Measurements from ENCODE around the gene CASD1. TPM values are rescaled to one million over a fixed set of nuclear protein-coding genes. Genes with fewer than 3 reads are reported as not detected.

Gene CASD1
- total RNA-seq, 1 donor from 2014 or later = 13.9 TPM

DNA sequence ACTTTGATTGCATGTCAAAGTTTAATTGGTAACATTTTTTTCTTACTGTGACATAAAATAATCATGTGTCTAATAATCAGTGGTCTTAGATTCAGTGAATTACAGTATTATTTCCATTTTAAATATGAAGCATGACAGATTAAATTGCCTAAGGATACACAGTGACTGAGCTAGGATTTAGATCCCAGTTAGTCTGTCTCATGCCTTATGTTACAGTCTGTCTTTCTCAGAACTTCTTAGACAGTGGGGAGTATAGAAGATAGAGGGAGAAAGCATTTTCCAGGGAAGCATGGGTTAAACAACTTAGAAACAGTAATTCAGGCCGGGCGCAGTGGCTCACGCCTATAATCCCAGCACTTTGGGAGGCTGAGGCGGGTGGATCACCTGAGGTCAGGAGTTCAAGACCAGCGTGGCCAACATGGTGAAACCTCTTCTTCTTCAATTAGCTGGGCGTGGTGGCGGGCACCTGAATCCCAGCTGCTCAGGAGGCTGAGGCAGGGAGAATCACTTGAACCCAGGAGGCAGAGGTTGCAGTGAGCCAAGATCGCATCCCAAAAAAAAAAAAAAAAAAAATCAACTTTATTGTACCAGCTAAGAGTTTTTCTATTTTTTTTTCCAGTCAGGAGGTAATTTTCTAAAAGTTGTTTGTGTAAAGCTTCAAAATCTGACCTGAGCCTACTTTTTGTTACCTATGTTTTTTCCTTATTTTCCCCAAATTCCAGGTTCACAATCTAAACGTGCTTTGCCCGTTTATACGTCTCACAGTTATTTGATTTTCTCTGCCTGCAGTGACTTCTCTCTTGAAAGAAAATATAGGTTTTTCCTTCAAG is 3.3 kb downstream of the CASD1 start:
- DNase-seq (ENCODE audit: low read depth in 2 of 2) = no peak

DNA sequence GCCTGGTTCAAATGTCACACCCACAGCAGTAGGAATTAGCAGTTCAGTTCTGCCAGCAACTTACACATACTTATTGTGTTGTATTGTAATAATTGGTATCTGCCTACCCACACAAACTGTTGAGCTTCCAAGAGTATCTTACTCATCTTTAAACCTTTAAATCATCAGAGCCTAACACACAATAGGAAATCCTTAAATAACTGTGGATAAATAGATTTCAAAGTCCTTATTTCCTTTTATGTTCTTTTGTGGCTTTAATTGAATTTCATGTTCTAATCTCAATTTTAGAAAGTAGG is 3.9 kb downstream of the CASD1 start:
- no peak for DNase-seq (ENCODE audit: low read depth in 2 of 2)

DNA sequence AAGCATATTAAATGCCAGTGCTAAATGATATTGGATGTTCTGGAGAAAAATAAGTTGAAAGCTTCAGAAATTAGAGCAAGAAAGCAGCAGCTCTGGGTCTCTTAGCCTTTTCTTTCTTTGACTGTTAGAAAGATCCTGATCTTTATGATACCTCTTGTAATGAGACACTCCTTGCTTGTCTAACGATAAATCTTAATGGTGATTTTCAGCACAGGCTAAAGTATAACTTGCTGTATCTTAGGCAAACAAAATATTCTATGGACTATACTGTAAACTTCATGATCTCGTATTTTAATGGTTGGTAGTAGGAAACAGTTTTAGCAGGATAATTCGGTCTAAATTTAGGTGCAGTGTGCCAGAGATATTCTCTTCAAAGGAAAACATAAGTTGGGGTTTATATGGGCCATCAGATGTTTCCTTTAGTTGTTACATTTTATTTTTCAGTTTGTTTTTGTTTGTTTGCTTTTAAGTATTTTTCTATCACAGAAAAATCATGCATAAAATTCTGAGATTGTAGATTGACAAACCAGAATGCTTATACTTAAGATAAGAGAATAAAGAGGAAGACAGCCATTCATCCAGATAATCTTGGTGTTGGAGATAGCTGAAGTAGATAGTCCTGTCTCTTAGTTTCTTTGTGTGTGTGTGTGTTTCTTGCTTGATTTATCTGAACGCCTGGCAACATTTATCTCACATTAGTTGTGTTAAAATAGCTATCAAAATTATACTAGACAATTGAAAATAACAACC is 4.7 kb downstream of the CASD1 start:
- DNase-seq (ENCODE audit: low read depth in 2 of 2) = no peak

DNA sequence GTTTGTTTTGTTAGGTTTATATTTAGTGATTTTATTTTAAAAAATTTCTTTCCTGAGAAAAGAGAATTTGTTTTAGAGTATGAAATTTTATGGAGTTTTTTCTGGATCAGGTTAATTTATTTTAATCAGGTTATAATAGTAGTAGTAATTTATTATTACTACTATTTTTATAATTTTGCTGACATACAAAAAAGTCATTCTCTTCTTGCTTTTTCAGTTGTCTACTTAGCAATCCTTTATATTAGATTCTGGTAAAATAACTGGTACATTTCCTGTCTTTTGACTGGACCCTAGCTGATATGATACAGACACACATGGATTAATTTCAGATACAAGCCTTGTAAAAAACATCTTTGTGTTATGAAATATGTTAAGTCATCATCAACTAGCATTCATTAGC is 5.3 kb downstream of the CASD1 start:
- DNase-seq (ENCODE audit: low read depth in 2 of 2) = no peak

DNA sequence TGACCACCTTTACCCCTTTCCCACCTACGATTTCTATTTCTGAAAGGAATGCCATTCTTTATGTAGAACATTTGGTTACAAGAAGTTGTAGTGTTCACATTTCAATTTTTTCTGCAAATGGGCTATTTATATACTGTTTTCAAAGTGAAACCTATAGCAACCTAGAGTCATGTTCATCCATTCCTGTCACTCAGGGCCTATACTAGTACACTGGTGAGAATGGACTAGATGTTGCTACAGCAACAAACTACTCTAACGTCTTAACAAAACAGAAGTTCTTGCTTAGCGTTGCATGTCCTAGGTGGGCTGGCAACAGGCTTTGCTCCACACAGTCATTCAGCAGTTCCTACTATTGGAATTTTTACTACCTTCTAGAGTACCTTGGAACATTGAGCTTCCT is 16.3 kb downstream of the CASD1 start:
- DNase-seq (ENCODE audit: low read depth in 2 of 2) = no peak

DNA sequence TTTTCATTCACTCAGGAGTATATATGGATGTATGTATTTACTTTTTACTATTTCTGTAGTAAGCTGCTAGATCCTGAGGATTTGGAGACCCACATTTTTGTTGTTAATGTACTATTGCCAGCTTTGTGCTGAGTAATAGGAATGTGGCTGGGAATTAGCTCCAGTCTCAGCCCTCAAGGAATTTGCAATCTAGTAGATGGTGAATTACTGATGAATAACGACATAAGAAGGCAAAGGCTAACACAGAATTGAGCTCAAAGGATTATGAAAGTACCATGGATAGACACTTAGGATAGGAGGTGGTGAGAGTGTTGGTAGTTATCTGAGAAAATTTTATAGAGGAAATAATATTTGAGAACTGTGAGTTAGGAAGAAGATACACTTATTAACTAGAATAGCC is 19.9 kb downstream of the CASD1 start:
- no peak for DNase-seq (ENCODE audit: low read depth in 2 of 2)

DNA sequence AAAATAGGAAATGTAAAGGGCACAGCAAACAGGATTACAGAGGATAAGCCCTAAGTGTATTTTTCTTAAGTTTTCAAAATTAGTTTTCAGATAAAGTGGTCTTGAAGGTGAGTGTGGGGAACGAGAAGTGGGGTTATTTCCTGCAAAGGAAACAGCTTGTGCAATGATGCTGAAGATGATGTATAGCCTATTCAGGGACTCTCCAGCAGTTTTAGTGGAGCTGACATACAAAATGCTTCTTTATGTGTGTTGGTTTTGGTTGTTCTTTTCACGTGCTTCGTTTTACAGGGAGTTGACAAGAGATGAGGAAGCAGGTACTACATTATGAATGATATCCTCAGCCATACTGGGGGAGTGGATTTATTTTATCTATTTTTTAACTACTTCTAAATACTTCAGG is 20.5 kb downstream of the CASD1 start:
- no peak for DNase-seq (ENCODE audit: low read depth in 2 of 2)

DNA sequence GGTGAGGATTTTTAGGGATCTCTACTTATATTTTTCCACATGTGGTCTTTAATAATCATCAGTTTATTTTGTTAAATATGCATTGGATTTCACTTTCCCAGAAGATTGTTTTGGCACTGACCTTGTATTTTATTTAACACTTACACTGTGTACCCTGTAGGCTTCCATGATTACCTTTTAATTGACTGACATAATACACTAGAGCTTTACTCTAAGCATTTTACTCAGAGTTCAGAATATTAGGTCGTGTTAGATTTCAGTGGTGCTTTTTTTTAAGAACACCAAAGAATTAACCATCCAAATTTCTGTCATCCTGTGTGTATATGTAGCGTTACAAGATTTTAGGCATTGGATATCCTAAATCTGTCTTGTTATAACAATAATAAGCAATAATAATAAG is 23.1 kb downstream of the CASD1 start:
- DNase-seq (ENCODE audit: low read depth in 2 of 2) = no peak

DNA sequence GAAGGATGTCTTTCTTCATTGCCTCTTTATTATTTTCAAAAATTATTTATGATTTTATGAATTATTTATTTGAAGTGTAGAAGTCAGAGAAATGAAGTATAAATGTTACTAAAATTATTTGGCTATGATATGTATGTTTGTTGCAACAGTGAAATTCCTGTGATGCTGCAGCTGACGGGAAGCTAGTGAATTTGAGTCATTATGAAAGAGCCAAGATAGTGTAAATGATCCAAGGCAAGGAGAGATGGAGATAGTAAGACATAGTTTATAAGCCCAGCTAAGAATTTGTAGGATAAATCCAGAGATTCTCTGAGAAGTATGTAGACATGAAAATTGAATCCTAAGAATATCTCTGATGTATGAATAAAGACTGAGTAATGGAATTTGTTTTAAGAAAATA is 30.8 kb downstream of the CASD1 start:
- no peak for DNase-seq (ENCODE audit: low read depth in 2 of 2)

DNA sequence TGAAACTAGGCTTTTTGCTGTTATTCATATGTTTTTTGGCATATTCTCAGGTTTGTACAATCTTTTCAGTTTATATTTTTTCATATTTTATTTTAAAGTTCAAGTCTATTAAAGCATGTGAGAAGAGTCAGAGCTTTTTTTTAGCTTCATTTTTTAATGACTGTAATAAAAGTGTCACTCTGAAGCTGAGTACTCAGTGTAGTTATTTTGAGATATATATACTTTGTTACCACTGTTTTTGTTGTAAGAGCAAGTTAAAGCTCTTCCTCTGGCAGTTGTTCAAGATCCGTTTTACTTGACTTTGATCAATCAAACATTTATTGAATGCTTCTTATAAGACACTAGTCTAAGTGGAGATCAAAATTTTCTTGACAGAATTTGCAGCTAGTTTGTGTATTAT is 37.5 kb downstream of the CASD1 start:
- peak in 1 of 2 donors; percentile 18 for DNase-seq (ENCODE audit: low read depth in 2 of 2)

DNA sequence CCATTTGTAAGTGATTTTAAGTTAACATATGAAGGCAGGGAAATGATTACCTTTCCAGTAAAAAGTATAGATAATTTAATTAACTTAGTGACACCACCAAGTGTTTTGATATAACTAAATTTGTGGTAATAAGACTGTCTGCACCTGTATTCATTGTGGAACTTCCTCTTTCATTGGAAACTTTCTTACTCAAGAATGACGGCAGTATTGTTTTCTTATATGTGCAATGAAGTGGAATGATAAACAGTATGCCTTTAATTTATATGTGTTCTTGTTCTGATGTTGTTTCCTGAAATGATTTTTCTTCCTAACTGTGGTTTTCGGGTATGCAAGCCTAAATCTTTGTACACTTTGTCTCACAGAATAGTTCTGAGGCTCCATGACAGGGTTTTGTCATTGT is 46.4 kb downstream of the CASD1 start:
- no peak for DNase-seq (ENCODE audit: low read depth in 2 of 2)

DNA sequence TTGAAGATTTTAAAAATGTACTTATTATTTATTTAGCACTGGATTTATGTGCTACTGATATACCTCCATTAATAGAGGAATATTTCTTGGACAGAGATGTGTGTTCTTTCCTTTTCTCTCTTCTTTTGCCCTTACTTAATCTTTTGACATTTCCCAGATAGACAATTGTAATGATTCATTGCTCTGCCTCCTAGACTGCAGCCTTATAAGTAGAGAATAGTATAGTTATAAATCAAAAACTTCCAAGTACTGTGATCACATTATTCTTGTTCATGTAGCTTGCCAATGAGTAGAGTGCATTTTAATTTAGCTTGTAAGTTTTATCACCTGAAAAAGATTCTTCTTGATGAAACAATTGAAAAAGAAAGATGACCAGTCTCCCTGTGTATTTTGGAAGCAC is 47.6 kb downstream of the CASD1 start:
- DNase-seq (ENCODE audit: low read depth in 2 of 2) = no peak

DNA sequence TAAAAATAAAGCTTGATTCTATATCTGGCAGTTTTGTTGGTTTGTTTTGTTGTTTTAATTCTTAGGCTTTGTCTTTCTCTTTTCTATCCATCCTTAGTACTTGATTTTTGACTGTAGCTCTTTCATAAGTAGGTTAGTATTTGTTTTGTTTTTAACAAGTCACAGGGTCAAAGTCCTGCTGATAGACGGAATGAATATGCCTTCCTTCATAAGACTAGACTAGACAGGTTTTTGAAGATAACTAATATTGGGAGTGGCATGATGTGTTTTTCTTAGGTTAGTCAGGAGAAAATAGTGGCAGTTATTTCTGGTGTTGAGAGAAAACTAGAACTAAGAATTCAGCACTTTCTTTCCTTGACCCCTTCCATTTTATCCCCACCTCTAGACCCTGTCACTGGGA is 50.4 kb downstream of the CASD1 start:
- no peak for DNase-seq (ENCODE audit: low read depth in 2 of 2)

DNA sequence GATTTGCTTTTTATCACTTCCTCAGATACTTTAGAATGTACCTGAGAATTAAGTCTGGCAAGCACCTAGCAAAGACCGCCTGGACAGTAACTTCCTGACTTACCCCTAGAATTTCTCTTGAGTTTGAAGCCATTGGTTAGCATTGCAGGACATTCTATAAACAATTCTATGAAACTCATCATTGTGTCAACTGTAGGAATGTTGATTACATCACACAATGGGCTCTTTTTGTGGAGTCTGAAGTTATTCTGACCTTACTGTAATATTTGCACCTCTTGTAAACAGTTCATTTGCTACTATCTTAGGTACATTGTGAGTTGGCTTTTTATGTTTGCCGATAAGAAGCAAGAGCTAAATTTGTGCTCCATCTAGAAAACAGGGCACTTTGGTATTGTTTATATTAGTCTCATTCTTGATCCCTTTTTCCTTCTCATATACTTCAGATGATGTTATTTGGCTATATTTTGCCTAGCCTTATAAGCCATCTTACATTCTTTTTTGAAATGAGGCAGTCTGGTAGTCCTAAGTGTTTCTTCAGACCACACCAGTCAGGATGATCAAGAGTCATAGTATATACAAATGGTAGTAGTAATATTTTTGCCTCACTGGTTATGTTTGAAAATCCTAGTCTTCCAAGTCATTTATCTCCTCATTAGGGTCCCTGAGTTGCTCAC is 52.4 kb downstream of the CASD1 start:
- no peak for DNase-seq (ENCODE audit: low read depth in 2 of 2)

DNA sequence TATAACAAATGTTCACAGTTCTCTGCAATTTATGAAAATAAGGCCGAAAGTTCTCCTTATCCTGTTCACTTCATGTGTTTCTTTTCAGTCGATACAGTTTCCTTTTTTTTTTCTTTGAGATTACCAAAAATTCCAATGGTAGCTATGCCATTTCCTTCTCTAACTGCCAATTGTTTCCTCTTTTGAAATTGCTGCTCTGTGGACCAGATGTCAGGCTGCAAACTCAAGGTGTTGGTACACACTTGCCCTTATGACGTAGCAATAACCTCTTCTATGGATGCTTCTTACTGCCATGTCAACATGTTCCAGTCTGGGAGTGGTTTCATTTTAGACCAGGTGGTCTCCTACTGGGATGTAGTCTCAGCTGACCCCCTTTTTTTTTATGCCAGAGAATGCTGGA is 52.9 kb downstream of the CASD1 start:
- peak in 1 of 2 donors; percentile 37 for DNase-seq (ENCODE audit: low read depth in 2 of 2)

DNA sequence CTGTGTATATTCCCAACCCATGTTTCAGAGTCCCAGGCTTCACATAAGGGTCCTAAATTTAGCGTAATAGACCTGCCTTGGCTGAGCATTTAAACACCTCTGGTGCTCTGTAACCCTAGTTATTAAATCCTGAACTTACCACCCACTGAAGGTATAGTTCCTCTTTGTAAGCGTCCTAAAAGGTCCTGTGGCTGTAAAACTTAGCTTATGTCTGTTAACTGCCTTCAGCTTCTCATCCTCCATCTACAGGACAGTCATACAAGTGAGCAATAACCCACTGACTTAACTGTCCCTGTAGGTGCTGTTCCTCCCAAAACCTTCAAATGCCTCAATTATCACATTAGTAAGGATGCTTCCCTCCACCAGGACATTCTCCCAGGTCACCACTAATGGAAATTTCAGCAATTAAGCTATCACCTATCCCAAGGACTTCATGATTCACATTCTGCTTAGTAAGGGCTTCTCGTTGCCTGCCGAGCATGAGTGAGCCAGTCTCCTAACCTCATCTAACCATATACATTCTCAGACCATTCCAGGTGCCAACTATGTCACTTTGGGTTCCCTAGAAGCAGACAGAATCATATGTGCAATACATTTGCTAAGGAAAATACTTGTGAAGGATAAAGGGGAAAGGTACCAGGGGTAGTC is 55.8 kb downstream of the CASD1 start:
- no peak for DNase-seq (ENCODE audit: low read depth in 2 of 2)

DNA sequence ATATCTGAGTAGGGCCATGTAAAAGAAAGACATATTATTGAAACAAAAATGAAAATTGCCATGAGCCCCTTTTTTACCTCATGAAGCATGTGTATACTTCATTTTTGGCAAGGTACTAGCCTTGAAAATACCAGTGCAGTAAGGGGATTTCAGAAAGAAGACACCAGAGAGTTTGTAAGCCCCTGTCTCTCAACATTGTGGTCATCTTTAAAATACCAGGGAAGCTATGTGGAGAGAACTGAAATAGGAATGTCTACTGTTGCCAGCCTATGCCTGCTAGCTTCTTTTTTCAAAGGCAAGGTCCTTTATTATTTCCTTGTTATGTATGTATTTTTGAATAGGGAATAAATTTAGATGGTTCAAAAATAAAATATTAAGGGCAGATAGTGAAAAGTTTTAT is 57.8 kb downstream of the CASD1 start:
- no peak for DNase-seq (ENCODE audit: low read depth in 2 of 2)

DNA sequence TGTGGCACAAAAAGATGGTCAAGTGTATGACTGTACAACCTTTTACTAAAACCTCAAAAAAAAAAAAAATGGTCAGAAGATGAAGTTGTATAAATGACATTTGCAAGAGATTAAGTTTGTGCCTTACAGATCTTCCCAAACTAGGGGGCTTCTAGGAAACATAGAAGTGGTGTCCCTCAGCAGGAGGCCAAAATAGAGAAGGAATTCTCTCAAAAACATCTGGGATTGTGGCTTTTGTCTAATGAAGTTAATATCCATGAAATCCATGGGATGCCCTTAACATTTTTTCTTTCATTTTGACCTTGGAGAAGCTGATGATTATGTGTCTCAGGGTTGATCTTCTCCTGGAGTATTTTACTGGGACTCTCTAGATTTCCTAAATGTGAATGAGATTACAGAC is 62.2 kb downstream of the CASD1 start:
- DNase-seq (ENCODE audit: low read depth in 2 of 2) = no peak

DNA sequence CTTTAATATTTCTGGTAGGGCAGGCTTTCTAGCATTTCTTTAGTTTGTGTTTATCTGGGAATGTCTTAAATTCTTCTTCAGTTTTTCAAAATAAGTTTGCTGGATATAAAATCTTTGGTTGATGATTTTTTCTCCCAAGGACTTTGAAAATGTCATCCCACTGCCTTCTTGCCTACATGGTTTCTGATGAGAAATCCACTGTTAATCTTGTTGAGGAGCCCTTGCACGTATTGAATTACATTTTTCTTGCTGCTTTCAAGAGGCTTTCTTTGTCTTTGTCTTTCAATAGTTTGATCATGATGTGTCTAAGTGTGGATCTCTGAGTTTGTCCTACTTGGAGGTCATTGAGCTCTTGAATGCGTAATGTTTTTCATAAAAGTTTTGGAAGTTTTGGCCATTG is 66.0 kb downstream of the CASD1 start:
- DNase-seq (ENCODE audit: low read depth in 2 of 2) = no peak

DNA sequence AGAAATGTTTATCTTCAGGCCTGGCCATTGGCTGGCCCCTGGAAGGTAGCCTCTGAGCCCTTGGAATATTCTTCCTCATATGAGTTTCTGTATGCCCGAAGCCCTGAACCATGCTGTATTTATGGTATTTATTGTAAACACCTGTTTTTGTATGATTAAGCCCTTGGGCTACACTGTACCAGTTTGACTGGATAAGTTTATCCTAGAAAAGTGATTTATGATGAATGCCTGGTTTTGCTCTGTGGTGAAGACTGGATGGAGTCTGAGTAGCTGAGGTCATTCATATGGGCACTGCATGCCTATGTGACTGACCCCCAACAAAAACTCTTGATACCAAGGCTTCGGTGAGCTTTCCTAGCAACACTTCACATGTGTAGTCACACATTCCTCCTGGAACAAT is 66.7 kb downstream of the CASD1 start:
- DNase-seq (ENCODE audit: low read depth in 2 of 2) = no peak

DNA sequence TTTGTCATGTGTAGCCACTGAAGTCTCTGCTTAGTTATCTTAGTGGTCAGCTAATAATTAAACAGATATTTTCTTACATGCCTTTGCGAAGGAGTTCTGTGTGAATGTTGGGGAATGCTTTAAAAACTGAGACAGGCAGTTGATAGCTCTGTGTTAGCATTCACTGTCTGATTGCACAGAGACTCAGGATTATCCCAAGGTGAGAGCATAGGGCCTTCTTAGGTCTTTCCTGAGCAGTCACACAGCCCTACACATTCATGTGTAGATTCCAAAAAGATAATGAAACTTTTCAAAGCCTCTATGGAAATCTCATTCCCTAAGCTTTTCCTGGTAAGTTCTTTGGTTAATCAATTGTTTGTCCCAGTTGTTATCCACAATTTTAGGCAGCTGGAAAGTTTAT is 67.7 kb downstream of the CASD1 start:
- DNase-seq (ENCODE audit: low read depth in 2 of 2) = no peak

DNA sequence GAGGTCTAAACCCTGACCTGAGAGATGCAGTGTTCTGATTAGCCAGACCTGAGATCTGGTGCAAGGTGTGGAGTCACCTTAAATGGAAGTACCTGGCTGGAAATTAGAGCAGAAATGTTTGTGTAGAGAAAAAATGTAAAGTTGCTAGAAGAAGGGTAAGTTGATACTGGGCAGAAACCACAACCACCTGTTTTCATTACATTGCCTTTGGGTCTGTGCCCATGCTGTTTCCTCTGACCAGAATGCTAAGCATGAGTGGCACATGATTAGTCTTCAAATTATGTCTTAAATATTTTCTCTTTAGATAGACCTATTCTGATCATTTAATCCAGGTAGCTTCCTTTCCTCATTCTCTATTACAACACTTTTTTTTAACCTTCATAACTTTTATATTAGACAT is 69.0 kb downstream of the CASD1 start:
- no peak for DNase-seq (ENCODE audit: low read depth in 2 of 2)

Measured in dermis microvascular lymphatic vessel endothelial cell (primary cell).